Cerebellar cortex (tissue), 1 donor: ENCODE measurements around the gene TATDN2.
"Not testable (repeated sequence)": the region's sequence is repeated elsewhere in the genome, so short reads cannot be mapped to it uniquely, and the experiment has no call there.

Experiments used
- DNase-seq: peaks from one replicate; pipeline ENCODE4 v3.0.0-alpha.2; 2015; ENCODE audit warnings: low spot score

Gene TATDN2

GRCh38 chr3:10289787-10290355, 41.6 kb downstream of the TATDN2 start:
- DNase-seq, result no peak

- DNase-seq, result no peak
Measured at GRCh38 chr3:10290481-10291176, 42.4 kb downstream of the TATDN2 start.

GRCh38 chr3:10291641-10292040, 43.4 kb downstream of the TATDN2 start:
- no peak for DNase-seq

- no peak for DNase-seq
Measured at GRCh38 chr3:10292505-10293419, 44.5 kb downstream of the TATDN2 start, which contains the start of gene GHRL. Gene GHRL (minus strand): TSS chr3:10292947. CDS start chr3:10290180, 2,767 bp downstream.

- DNase-seq, result no peak
Measured at GRCh38 chr3:10294030-10294586, 45.8 kb downstream of the TATDN2 start.

GRCh38 chr3:10298064-10298463, 49.8 kb downstream of the TATDN2 start:
- DNase-seq, result not testable (repeated sequence)

- DNase-seq, result no peak
Measured at GRCh38 chr3:10299175-10299574, 50.9 kb downstream of the TATDN2 start.

- no peak for DNase-seq
Measured at GRCh38 chr3:10299679-10300078, 51.4 kb downstream of the TATDN2 start.

GRCh38 chr3:10300087-10300486, 51.8 kb downstream of the TATDN2 start:
- no peak for DNase-seq

GRCh38 chr3:10303105-10303504, 54.8 kb downstream of the TATDN2 start:
- DNase-seq, result no peak

GRCh38 chr3:10303785-10304184, 55.5 kb downstream of the TATDN2 start:
- DNase-seq, result no peak

GRCh38 chr3:10304905-10305304, 56.6 kb downstream of the TATDN2 start:
- DNase-seq, result no peak

- DNase-seq, result peak; percentile 61
Measured at GRCh38 chr3:10305331-10305902, 57.2 kb downstream of the TATDN2 start.

GRCh38 chr3:10306156-10306555, 57.9 kb downstream of the TATDN2 start:
- DNase-seq, result peak; percentile 50

- no peak for DNase-seq
Measured at GRCh38 chr3:10308678-10309077, 60.4 kb downstream of the TATDN2 start.

- no peak for DNase-seq
Measured at GRCh38 chr3:10309736-10310135, 61.5 kb downstream of the TATDN2 start.

GRCh38 chr3:10310578-10310977, 62.3 kb downstream of the TATDN2 start:
- no peak for DNase-seq

- no peak for DNase-seq
Measured at GRCh38 chr3:10311710-10312109, 63.5 kb downstream of the TATDN2 start.

- no peak for DNase-seq
Measured at GRCh38 chr3:10312391-10312790, 64.1 kb downstream of the TATDN2 start.

- no peak for DNase-seq
Measured at GRCh38 chr3:10312861-10313260, 64.6 kb downstream of the TATDN2 start.

GRCh38 chr3:10315101-10315500, 66.8 kb downstream of the TATDN2 start:
- DNase-seq, result no peak

- DNase-seq, result no peak
Measured at GRCh38 chr3:10315771-10316344, 67.6 kb downstream of the TATDN2 start.
